Cardiac atrium fibroblast (primary cell): ENCODE measurements around the gene DIRAS1. TPM values are rescaled to one million over a fixed set of nuclear protein-coding genes. Genes with fewer than 3 reads are reported as not detected.

Source experiments
- total RNA-seq: library from RNA; depleted of rRNA; stranded (reverse); fragments of >200 nt; gene quantifications from 2 replicates; pipeline ENCODE4 v1.2.3, GENCODE V29; 2015

Gene DIRAS1, protein sequence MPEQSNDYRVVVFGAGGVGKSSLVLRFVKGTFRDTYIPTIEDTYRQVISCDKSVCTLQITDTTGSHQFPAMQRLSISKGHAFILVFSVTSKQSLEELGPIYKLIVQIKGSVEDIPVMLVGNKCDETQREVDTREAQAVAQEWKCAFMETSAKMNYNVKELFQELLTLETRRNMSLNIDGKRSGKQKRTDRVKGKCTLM
- 0.90 and 1.8 TPM in 2 replicates for total RNA-seq

DNA sequence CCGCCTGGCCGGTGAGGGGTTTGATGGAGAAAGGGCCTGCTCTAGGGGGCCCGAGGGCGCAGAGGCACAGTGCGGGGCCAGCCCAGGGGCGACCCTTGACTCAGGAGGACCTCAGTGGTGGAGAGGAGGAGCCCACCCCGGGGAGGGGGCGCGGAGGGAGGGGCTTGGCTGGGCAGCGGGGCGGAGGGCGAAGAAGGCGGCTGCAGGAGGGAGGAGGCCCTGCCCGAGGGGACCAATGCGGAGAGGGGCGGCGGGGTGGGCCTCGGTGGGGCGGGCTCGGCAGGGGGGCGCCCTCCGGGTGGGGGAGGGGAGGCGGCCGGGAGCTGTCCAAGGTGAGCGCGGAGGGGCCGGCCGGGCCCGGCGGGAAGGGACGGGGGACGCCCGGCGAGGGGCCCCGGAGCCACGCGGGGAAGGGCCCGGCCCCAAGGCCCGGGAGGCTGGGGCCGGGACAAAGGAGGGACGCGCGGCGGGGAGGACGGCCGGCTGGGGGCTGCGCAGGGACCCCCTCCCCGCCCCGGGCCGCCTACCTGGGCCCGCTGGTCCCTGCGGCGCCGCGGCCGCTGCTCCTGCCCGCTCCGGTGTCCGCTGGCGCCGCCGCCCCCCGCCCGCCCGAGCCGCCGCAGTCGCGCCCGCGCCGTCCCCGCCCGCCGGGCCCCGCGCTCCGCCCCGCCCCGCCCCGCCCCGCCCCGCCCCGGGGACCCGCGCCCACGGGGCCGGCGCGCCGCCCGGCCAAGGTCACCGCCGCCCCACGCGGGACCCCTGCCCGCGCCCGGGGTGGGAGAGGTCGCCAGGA is at the start of gene DIRAS1:
TSS of gene DIRAS1 (minus strand) at position 596 of the 793 bp plus-strand sequence. CDS start 3,566 bp downstream, outside the sequence.

DNA sequence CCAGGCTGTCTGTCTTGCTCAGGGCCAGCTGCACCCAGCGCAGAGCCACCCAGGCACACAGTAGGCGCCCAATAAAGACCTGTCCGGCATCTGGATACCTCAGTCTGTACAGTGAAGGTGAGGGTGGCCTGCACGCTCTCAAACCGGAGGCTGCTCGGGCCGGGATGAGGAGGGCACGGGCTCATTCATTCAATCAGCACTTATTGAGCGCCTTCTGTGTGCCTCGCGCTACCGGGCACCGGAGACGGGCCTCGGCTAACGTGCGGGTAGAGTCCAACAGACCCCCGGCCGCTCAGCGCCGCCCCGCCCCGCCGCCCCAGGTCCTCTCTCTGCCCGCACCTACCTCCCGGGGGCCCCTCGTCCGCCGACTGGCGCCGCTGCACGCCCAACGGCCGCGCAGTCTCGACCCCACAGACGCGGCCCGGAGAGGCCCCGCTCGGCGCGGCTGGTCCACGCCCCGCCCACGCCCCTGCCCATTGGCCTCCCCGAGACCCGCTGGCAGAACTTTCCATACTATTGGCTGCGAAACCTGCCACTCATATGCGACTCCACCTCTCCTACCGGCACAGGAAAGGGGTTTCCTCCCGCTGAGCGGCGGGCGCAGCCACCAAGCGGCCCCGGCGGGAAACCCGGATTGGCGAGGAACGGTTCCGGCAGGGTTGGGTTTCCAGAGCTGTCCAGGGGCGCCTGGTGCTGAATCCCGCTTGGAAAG is 18.6 kb upstream of the DIRAS1 start, which contains the start of gene SLC39A3:
TSS of gene SLC39A3 (minus strand) at position 416 of the 712 bp plus-strand sequence. CDS start 2,760 bp downstream, outside the sequence.

DNA sequence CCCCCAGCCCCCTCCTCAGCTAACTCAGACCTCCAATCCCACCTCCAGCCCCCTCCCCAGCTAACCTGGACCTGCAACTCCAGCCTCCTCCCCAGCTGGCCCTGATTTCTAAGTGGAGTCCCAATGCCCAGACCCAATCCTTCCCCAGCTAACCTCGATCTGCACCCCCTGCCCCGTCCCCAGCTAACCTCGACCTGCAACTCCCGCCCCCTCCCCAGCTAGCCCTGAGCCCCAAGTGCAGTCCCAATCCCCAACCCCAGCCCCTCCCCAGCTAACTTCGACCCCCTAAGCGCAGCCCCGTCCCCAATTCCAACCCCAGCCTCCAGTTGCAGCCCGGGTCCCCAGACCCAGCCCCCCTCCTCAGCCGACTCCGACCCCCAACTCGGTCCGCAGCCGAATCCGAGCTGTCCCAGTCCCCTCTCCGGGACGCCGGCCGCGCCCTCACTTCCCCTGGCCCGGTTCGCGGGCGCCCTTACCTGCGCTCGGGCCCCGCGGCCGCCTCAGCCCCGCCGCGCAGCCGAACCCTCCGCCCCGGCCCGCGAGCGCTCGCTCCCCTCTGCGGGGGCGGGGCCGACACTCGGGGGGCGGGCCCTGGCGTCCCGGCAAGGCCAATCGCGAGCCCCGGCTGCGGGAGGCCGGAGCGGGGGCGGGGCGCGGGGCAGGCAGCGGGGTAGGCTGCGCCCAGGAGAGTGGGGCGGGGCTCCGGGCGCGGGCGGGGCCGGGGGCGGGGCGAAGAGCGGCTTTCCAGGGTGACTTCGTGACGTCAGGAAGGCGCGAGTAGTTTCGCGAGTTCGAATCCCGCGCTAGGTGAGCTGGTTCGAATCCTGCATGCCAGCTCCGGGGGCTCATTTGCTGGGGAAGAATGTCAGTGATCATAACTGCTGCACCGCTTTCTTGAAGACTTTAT is 18.7 kb downstream of the DIRAS1 start, which contains the start of gene GNG7:
TSS of gene GNG7 (minus strand) at position 525 of the 907 bp plus-strand sequence. CDS start 182,006 bp downstream, outside the sequence.

Other genes starting within 250 kb of the DIRAS1 start
- gene GADD45B, start 245.2 kb downstream of the DIRAS1 start, total RNA-seq = 119 and 194 TPM in 2 replicates
- gene GNG7, start 18.7 kb downstream of the DIRAS1 start, total RNA-seq = under 0.01 TPM in 1 of 2 replicates, not detected in the other
- 37.1 and 38.1 TPM in 2 replicates for gene SLC39A3, start 18.6 kb upstream of the DIRAS1 start, total RNA-seq
- 54.4 and 57.2 TPM in 2 replicates for gene SGTA, start 61.9 kb upstream of the DIRAS1 start, total RNA-seq
- gene THOP1, start 64.1 kb upstream of the DIRAS1 start, total RNA-seq = 75.1 and 82.0 TPM in 2 replicates
- gene ZNF554, start 98.5 kb upstream of the DIRAS1 start, total RNA-seq = 1.8 and 3.2 TPM in 2 replicates
- gene ZNF555, start 120.1 kb upstream of the DIRAS1 start, total RNA-seq = 3.6 and 4.2 TPM in 2 replicates
- gene ZNF556, start 146.0 kb upstream of the DIRAS1 start, total RNA-seq = not detected in 2 replicates
- gene ZNF57, start 179.6 kb upstream of the DIRAS1 start, total RNA-seq = 5.5 and 9.0 TPM in 2 replicates
- gene ZNF77, start 223.6 kb upstream of the DIRAS1 start, total RNA-seq = 1.3 and 3.6 TPM in 2 replicates